Neural progenitor cell (in vitro differentiated cells): ENCODE results near the gene NEGR1.

Experiments used
- CTCF ChIP-seq: fragments of 200-600 bp; sonication (generic); IDR thresholded peaks from 2 replicates; pipeline ENCODE4 v1.5.1; 2017; ENCODE audit warnings: antibody characterized with exemption, mild to moderate bottlenecking
- EZH2 ChIP-seq: fragments of 200-600 bp; sonication (generic); IDR thresholded peaks from 2 replicates; pipeline ENCODE4 v1.6.1; 2017; ENCODE audit warnings: antibody characterized with exemption, mild to moderate bottlenecking, moderate library complexity
- EZH2phosphoT487 ChIP-seq: fragments of 200-600 bp; sonication (generic); IDR thresholded peaks from 2 replicates; pipeline ENCODE4 v1.6.1; 2017; ENCODE audit warnings: antibody characterized with exemption

DNA sequence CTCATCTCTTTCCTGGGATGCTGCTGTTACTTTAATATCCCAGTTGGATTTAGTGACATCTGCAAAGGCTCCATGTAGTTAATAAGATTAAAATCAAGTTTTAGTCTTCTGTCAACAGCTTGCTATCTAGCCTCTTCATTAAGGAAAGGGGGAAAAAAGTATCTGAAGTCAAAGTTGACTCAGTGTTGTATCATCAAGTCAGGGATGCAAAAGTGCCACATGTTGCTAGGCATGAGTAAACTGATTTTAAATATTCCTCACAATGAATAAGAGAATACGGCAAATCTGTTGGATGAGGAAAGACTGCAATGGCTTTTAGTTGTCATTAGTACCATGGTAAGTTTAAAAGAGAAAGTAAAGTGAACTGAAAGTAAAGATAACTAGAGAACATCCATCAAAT, 818.3 kb downstream of the NEGR1 start:
- no peak for TF ChIP-seq CTCF
- no peak for TF ChIP-seq EZH2
- TF ChIP-seq EZH2phosphoT487, result no peak
